GM12801 (cell line): Measurements from ENCODE around the gene IMPA2.

ENCODE experiments used
- CTCF ChIP-seq: IDR thresholded peaks from one replicate; pipeline ENCODE4 v1.5.1; 2011; ENCODE audit warnings: control low read depth; ENCODE audit not compliant: insufficient read length; ENCODE audit errors: extremely low read depth

The IMPA2 gene

DNA sequence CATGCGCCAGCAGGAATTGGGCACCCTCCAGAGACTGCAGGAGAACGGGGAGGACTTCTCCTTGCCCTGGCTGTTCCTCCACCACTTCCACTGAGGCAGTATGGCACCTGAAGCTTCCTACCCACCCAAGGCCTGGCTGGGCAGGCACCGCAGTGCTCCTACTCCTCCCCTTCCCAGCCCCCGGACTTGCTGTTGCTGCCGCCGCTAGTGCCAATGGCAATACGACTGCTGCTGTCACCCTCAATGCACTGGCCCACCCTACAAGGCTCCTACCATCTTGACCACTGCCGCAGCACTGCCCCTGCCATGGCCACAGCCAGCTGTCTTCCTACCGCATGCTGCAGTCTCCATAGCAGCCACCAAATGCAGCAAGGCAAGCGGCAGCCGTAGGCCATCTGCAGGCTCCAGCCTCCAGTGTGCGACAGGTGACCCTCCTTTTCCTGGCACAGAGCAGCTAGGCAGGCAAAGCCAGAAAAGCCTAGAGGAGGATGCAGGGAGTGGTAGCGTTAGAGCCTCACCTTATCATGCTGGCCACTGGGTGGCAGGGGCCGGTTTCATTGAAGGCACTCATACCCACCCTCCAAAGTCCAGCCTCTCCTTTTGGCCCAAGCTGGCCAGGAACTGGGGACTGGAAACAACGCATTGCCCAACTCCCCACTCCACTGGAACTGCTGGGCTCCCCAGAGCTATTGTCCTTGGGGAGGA, 64.9 kb downstream of the IMPA2 start:
- no peak for TF ChIP-seq CTCF

DNA sequence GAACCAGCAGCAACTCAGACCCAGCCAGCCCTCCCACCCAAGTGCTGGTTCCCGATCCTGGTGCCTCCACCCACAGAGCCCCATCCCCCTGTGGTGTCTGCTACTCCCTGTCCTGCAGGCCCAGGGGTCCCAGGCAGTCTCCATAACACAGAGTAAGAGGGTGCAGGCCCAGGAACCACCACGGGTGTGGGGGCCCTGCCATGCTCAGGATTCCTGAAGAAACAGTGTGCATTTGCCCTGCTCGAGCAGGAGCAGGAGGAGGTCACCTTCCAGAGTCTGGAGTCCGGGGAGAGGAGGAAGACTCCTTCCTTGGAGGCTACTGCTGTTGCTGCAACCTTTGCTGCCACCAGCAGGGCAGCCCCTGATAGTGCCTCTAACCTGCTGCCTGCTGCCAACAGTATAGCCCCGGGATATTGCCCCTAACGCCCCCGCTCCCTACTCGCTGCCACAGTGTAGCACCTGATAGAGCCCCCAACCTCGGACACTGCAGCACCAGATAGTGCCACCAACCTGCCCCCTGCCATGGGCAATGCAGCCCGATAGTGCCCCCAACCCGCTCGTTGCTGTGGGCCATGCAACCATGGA, 65.5 kb downstream of the IMPA2 start:
- TF ChIP-seq CTCF = no peak

- no peak for TF ChIP-seq CTCF
Observed at GRCh38 chr18:12048010-12048826, 66.9 kb downstream of the IMPA2 start.

DNA sequence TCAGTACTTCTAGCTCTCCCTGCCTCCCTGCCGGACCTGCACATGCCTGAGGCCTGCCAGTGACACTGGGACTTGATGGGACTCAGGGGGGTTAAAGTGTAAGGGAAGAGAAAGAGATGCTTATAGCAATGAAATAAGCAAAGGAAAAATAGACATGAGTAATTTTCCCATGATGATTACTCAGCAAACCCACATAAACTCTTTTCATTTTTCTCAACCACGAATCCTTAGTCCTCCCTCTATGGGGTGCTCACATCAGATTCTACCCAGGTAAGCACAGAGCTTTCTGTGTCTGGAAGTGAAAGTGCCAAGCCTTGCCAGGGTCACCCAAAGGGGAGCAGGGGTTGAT, 67.5 kb downstream of the IMPA2 start:
- TF ChIP-seq CTCF = no peak

GRCh38 chr18:12049978-12050811, 68.9 kb downstream of the IMPA2 start:
- TF ChIP-seq CTCF = no peak

GRCh38 chr18:12052866-12053265, 71.6 kb downstream of the IMPA2 start:
- no peak for TF ChIP-seq CTCF

DNA sequence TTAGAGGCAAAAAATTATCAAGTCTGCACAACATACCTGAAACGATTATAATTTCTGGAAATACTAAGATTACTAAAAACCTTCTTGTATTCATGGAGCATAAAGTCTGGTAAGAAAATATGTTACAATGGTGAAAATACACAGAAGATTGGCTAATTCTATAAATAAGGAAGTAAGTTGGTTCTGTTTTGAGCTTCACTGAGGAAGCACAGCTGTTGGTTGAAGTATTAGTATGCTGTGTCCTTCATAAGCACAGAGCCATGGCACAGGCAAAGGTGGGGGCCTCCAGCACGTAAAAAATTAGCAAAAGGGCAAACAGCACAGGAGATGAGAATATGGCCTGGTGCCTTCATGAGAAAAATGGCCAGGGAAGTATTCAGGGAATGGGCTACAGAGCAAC, 72.0 kb downstream of the IMPA2 start:
- TF ChIP-seq CTCF = no peak
